GM12878 (cell line): ENCODE results near the gene TBCK. TPM values are rescaled to one million over a fixed set of nuclear protein-coding genes. Genes with fewer than 3 reads are reported as not detected.

ENCODE experiments used
- ATAC-seq: fragments of 200-7000 bp; cut with Tn5 transposase; 3 replicates; pipeline ENCODE4 v1.9.1; 2020; ENCODE audit warnings: mild to moderate bottlenecking, moderate library complexity
- BruUV-seq: library from RNA; stranded (reverse); fragments of 400-500 nt; replicated peaks from 2 replicates; lab custom pipeline; 2021; lab: Mats Ljungman, UMichigan
- CTCF ChIA-PET: fragments of 300-600 bp; sonication (Branson Sonifier 250); formaldehyde crosslinking; extraction: SDS; loops from one replicate; lab custom pipeline; 2021; ENCODE audit warnings: inconsistent platforms; lab: Yijun Ruan, JAX
- POLR2A ChIA-PET: fragments of 350-600 bp; formaldehyde crosslinking; extraction: SDS; loops from one replicate; lab custom pipeline; 2021; ENCODE audit warnings: inconsistent platforms; lab: Charles Lee
- RAD21 ChIA-PET: fragments of 300-600 bp; sonication (Branson Sonifier 250); formaldehyde crosslinking; loops from one replicate; lab custom pipeline; 2023; ENCODE audit warnings: antibody characterized with exemption; ENCODE audit not compliant: unreplicated experiment; lab: Charles Lee
- SMC1A ChIA-PET: fragments of 300-600 bp; sonication (Branson Sonifier 250); formaldehyde crosslinking; loops from one replicate; lab custom pipeline; 2023; ENCODE audit not compliant: unreplicated experiment, uncharacterized antibody; lab: Charles Lee
- DNase-seq: peaks from one replicate; pipeline ENCODE4 v3.0.0-alpha.2; 2011; ENCODE audit warnings: low read depth, low spot score
- FAIRE-seq: peaks from 3 replicates; lab custom pipeline; 2011; peaks lifted over from hg19 to GRCh38; lab: Jason Lieb, UNC
- H2AFZ ChIP-seq: 2 replicates; pipeline ENCODE4 v1.6.0; 2011; ENCODE audit warnings: low read depth, low read length, control low read depth; ENCODE audit not compliant: control insufficient read depth
- H3K27ac ChIP-seq: 2 replicates; pipeline ENCODE4 v1.5.1; 2011; ENCODE audit warnings: control low read depth; ENCODE audit not compliant: control insufficient read depth, insufficient read depth
- H3K27me3 ChIP-seq, 2 experiments: replicated peaks in 1 of 2; 2 replicates each; pipeline versions ENCODE4 v1.6.0 to v1.6.1; 2011; ENCODE audit warnings: low read length in 1 of 2; ENCODE audit not compliant: control insufficient read depth in 2 of 2, insufficient read depth in 2 of 2
- H3K36me3 ChIP-seq, 2 experiments: 2 replicates each; pipeline ENCODE4 v1.5.1; 2011; ENCODE audit warnings: low read length in 1 of 2; ENCODE audit not compliant: control insufficient read depth in 2 of 2, insufficient read depth in 2 of 2
- H3K4me1 ChIP-seq: 2 replicates; pipeline ENCODE4 v1.6.1; 2011; ENCODE audit warnings: mild to moderate bottlenecking, low read length, moderate library complexity, mixed read lengths; ENCODE audit not compliant: control insufficient read depth, insufficient read depth
- H3K4me2 ChIP-seq: 2 replicates; pipeline ENCODE4 v1.6.0; 2011; ENCODE audit warnings: control low read depth; ENCODE audit not compliant: control insufficient read depth, insufficient read depth
- H3K4me3 ChIP-seq: fragments of 200-600 bp; sonication (generic); 2 replicates; pipeline ENCODE4 v1.5.1; 2016
- H3K79me2 ChIP-seq: 2 replicates; pipeline ENCODE4 v1.6.0; 2011; ENCODE audit warnings: low read length; ENCODE audit not compliant: control insufficient read depth, insufficient read depth
- H3K9ac ChIP-seq: 2 replicates; pipeline ENCODE4 v1.8.0; 2011; ENCODE audit warnings: low read length, control low read depth, mixed read lengths; ENCODE audit not compliant: control insufficient read depth, insufficient read depth
- H3K9me3 ChIP-seq: replicated peaks from 3 replicates; pipeline ENCODE4 v1.5.1; 2011; ENCODE audit warnings: mild to moderate bottlenecking, low read length; ENCODE audit not compliant: control insufficient read depth, insufficient read depth
- H4K20me1 ChIP-seq: 2 replicates; pipeline ENCODE4 v1.6.0; 2011; ENCODE audit not compliant: control insufficient read depth, insufficient read depth
- GABPA ChIP-seq: IDR thresholded peaks from 2 replicates; pipeline ENCODE4 v1.6.1; 2014; ENCODE audit warnings: antibody characterized with exemption, low read depth, mild to moderate bottlenecking, inconsistent platforms
- RB1 ChIP-seq: fragments of 450-650 bp; formaldehyde crosslinking; IDR thresholded peaks from 2 replicates; pipeline ENCODE4 v1.6.1; 2017; ENCODE audit warnings: mild to moderate bottlenecking, borderline replicate concordance
- SMARCA5 ChIP-seq: fragments of 450-650 bp; IDR thresholded peaks from 2 replicates; pipeline ENCODE4 v1.6.1; 2017; ENCODE audit warnings: mild to moderate bottlenecking
- ZBTB40 ChIP-seq: fragments of 450-650 bp; IDR thresholded peaks from 2 replicates; pipeline ENCODE4 v1.6.1; 2016; ENCODE audit warnings: mild to moderate bottlenecking, moderate library complexity, borderline replicate concordance
- in situ Hi-C: fragments of 300-500 bp; cut with MboI; formaldehyde crosslinking; loops from 9 replicates; pipeline ENCODE4 v1.14.3; 2018; ENCODE audit warnings: mixed read lengths
- intact Hi-C: fragments of 100-400 bp; cut with micrococcal nuclease; formaldehyde crosslinking; loops from one replicate; pipeline ENCODE4 v1.14.2; 2022; ENCODE audit not compliant: unreplicated experiment
- polyA plus RNA-seq, 11 experiments: library from polyadenylated mRNA; depleted of rRNA in 4 of 11; unstranded in 6 of 11; stranded (reverse) in 5 of 11; fragments of >200 nt; fragmentation: Nextera tagmentation in 4 of 11; fragmentation: Illumina TruSeq in 1 of 11; extraction: Ambion mirVana in 4 of 11; extraction: Trizol in 1 of 11; gene quantifications; 1 replicate in 1 of 11; 2 replicates in 10 of 11; pipeline versions ENCODE4 v1.2.1 to v1.2.3, GENCODE V29; 2011 to 2016; ENCODE audit warnings: inconsistent platforms in 2 of 11, missing spikeins in 2 of 11, low read depth in 1 of 11
- total RNA-seq, 4 experiments: library from RNA; depleted of rRNA in 3 of 4; stranded (reverse); fragments of >200 nt in 3 of 4; fragmentation: Illumina TruSeq in 1 of 4; extraction: Trizol in 1 of 4; gene quantifications; 2 replicates each; pipeline versions ENCODE4 v1.2.1 to v1.2.3, GENCODE V29; 2013 to 2021

Gene TBCK
- total and polyA plus RNA-seq, 10 of the 15 experiments (the other 5 are each of a cell fraction or from before 2014, with no cell fraction given): 4.1 to 30.3 (median 20.2) TPM

- ChIA-PET RAD21 (no interaction called here), POLR2A (no interaction called here)
- intact Hi-C loops: no loop called here
- no peaks in the 10 kb centered on the region for H3K9me3 ChIP-seq
- H4K20me1 ChIP-seq: no peaks in the 10 kb centered on the region
- H3K27me3 ChIP-seq: no peaks in the 10 kb centered on the region
- H3K79me2 ChIP-seq: no peaks in the 10 kb centered on the region
- no peak overlapping the region for H3K4me3 ChIP-seq
- no TSS peak for BruUV-seq
- TF ChIP-seq SMARCA5 (no peak), GABPA (no peak), RB1 (no peak), ZBTB40 (no peak)
- TF ChIP-seq, all 136 proteins: peak for 0
- no peak for FAIRE-seq
- CTCF ChIA-PET: no interaction called here
- H3K9ac ChIP-seq: no peak overlapping the region
- no peak for DNase-seq
- ATAC-seq: no peak
- SMC1A ChIA-PET: interaction anchor here (0.8 kb wide), 1 partner anchor 10 kb away, joined by 3 read pairs; no protein-coding TSS in a partner anchor
- no peak overlapping the region for H3K4me2 ChIP-seq
- no peak overlapping the region for H2AFZ ChIP-seq
- H3K4me1 ChIP-seq: no peaks in the 10 kb centered on the region
- in situ Hi-C loops: no loop called here
- no peak overlapping the region for H3K27ac ChIP-seq
- no peaks in the 10 kb centered on the region for H3K36me3 ChIP-seq
These were observed 282.5 kb downstream of the TBCK start for GRCh38 chr4:106033469-106033868.
